Measurements from ENCODE around the gene FGFR1OP2. TPM values are rescaled to one million over a fixed set of nuclear protein-coding genes. Genes with fewer than 3 reads are reported as not detected.
A peak's percentile ranks its signal among the peaks of the same experiment; 100 is the strongest.

FGFR1OP2 gene
- total RNA-seq (ENCODE audit: low replicate concordance): 65.1 and 103 TPM in 2 replicates

DNA sequence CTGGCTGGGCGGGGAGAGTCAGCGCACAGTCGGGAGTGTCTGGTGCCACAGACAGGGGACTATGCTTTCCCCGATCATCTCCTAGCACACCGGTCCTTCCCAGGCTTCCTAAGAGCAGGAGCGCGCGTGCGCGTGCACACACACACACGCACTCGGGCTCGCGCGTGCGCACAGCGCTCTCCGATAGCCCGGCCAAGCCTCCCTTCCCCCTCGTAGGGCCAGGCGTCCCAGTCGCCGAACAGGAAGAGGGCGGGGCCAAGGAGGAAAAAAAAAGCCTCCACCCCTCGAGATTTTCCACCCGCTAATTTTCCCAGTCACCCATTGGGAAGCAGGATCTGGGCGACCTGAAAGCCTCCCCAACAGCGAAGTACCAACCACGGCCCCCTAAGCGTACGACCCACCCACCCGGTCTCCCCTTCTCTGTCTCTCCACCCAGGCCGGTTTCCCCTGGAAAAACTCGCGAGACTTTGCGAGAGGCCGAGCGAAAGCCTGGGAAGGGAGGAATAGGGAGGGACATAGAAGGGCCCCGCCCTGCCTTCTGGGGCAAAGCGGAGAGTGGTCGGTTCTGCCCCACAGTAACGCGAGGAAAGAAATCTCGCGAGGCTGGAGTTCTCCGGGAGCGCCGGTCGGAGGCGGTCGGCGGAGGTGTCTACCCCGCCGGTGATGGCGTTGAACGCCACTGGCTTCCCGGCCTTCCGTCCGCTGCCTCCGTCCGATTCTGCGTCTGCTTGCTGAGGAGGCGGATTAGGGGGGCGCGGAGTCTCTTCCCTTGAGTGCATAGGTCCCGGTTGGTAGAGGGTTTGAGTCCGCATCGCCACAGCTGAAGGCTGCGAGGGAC lies at the start of gene FGFR1OP2, which contains the start of gene INTS13:
Gene FGFR1OP2, plus strand, starts transcription at position 608 of the 838 bp plus-strand sequence. CDS start 15,689 bp downstream, outside the sequence.
Gene INTS13, minus strand, starts transcription at position 119 of the 838 bp plus-strand sequence. CDS start 1,178 bp downstream, outside the sequence.
- H3K4me1 ChIP-seq: peaks cover 27% of the 10 kb centered on the region
- H4K20me1 ChIP-seq (ENCODE audit: low read depth): peaks cover 48% of the 10 kb centered on the region
- Mint-ChIP-seq H3K4me1 (peaks cover 26% of the 10 kb centered on the region), H3K36me3 (peaks cover 3% of the 10 kb centered on the region), H3K27me3 (ENCODE audit: insufficient read depth, low read depth) (peaks cover 3% of the 10 kb centered on the region), H3K4me3 (peak within 1 kb of the TSS; percentile 99), H3K27ac (peak within 1 kb of the TSS; percentile 100), H3K9me3 (no peaks in the 10 kb centered on the region)
- peaks cover 86% of the 10 kb centered on the region for H3K79me2 ChIP-seq (ENCODE audit: low read depth)
- H3K9ac ChIP-seq: peak within 1 kb of the TSS; percentile 96
- peak within 1 kb of the TSS; percentile 95 for H3K4me2 ChIP-seq
- no peak for TF ChIP-seq CTCF (IDR thresholded peaks at IDR 0.05)
- no peak for TF ChIP-seq EZH2phosphoT487 (IDR thresholded peaks at IDR 0.05)
- no peak for TF ChIP-seq EZH2 (IDR thresholded peaks at IDR 0.05)
- DNase-seq (ENCODE audit: low spot score): peak; percentile 99
- H3F3A ChIP-seq (ENCODE audit: low read depth): peaks cover 17% of the 10 kb centered on the region
- H3K9me3 ChIP-seq (ENCODE audit: low read depth): no peaks in the 10 kb centered on the region
- H3K27me3 ChIP-seq: no peaks in the 10 kb centered on the region
- H3K27ac ChIP-seq: peak within 1 kb of the TSS; percentile 95
- no peaks in the 10 kb centered on the region for H3K36me3 ChIP-seq
- peak within 1 kb of the TSS; percentile 82 for H2AFZ ChIP-seq (replicated peaks)
- peak within 1 kb of the TSS; percentile 83 for H3K4me3 ChIP-seq

DNA sequence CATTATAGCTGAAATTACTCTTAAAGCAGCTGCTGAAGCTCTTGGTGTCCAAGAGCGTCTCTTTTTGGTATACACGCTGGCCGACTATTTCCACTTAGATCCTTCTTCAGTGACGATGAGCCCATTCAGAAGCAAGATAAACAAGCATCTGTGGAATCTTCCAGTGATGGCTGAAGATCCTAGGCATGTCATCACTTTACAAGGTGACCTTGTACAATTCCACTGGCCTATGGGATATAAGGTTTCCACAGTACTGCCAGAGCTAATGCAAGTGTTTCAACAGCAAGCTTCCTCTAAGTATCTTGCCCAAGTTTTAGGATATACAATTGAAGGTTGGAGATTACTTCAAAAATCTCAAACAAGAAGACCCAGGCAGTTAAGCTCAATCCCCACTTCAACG lies 47.5 kb upstream of the FGFR1OP2 start:
- Mint-ChIP-seq H3K27ac (no peak overlapping the region), H3K27me3 (ENCODE audit: insufficient read depth, low read depth) (no peaks in the 10 kb centered on the region), H3K36me3 (peaks cover 2% of the 10 kb centered on the region), H3K4me1 (no peaks in the 10 kb centered on the region), H3K4me3 (no peak overlapping the region), H3K9me3 (no peaks in the 10 kb centered on the region)
- no peak overlapping the region for H3K27ac ChIP-seq
- no peak overlapping the region for H2AFZ ChIP-seq (replicated peaks)
- no peak for TF ChIP-seq CTCF (IDR thresholded peaks at IDR 0.05)
- no peak for TF ChIP-seq EZH2 (IDR thresholded peaks at IDR 0.05)
- TF ChIP-seq EZH2phosphoT487 (IDR thresholded peaks at IDR 0.05): no peak
- no peak for DNase-seq (ENCODE audit: low spot score)
- no peaks in the 10 kb centered on the region for H3F3A ChIP-seq (ENCODE audit: low read depth)
- no peak overlapping the region for H3K4me2 ChIP-seq
- H3K36me3 ChIP-seq: no peaks in the 10 kb centered on the region
- no peaks in the 10 kb centered on the region for H3K27me3 ChIP-seq
- no peak overlapping the region for H3K4me3 ChIP-seq
- H3K79me2 ChIP-seq (ENCODE audit: low read depth): no peaks in the 10 kb centered on the region
- H3K9ac ChIP-seq: no peak overlapping the region
- no peaks in the 10 kb centered on the region for H3K9me3 ChIP-seq (ENCODE audit: low read depth)
- H4K20me1 ChIP-seq (ENCODE audit: low read depth): no peaks in the 10 kb centered on the region
- H3K4me1 ChIP-seq: no peaks in the 10 kb centered on the region

GRCh38 chr12:26891704-26892103 lies 46.6 kb upstream of the FGFR1OP2 start:
- Histone ChIP-seq H3K4me1 (no peaks in the 10 kb centered on the region), H3K36me3 (no peaks in the 10 kb centered on the region), H3F3A (ENCODE audit: low read depth) (no peaks in the 10 kb centered on the region), H3K9ac (no peak overlapping the region), H3K4me3 (no peak overlapping the region), H3K27me3 (no peaks in the 10 kb centered on the region), H2AFZ (replicated peaks) (no peak overlapping the region), H3K27ac (no peak overlapping the region), H3K79me2 (ENCODE audit: low read depth) (no peaks in the 10 kb centered on the region), H3K9me3 (ENCODE audit: low read depth) (no peaks in the 10 kb centered on the region), H4K20me1 (ENCODE audit: low read depth) (no peaks in the 10 kb centered on the region), H3K4me2 (no peak overlapping the region)
- no peaks in the 10 kb centered on the region for H3K9me3 Mint-ChIP-seq
- no peak for TF ChIP-seq EZH2 (IDR thresholded peaks at IDR 0.05)
- no peak for TF ChIP-seq EZH2phosphoT487 (IDR thresholded peaks at IDR 0.05)
- TF ChIP-seq CTCF (IDR thresholded peaks at IDR 0.05): no peak
- no peak overlapping the region for H3K4me3 Mint-ChIP-seq
- no peak for DNase-seq (ENCODE audit: low spot score)
- no peaks in the 10 kb centered on the region for H3K27me3 Mint-ChIP-seq (ENCODE audit: insufficient read depth, low read depth)
- no peak overlapping the region for H3K27ac Mint-ChIP-seq
- no peaks in the 10 kb centered on the region for H3K4me1 Mint-ChIP-seq
- H3K36me3 Mint-ChIP-seq: peaks cover 2% of the 10 kb centered on the region
